Right lung (tissue), 5 donors: ENCODE results near the gene CCDC154. TPM values are rescaled to one million over a fixed set of nuclear protein-coding genes. Genes with fewer than 3 reads are reported as not detected.
"Not testable (repeated sequence)": the region's sequence is repeated elsewhere in the genome, so short reads cannot be mapped to it uniquely, and the experiment has no call there.

Experiments used
- DNase-seq, 2 donors: peaks; one replicate each; pipeline ENCODE4 v3.0.0-alpha.2; 2013
- polyA plus RNA-seq, 5 donors: library from polyadenylated mRNA; unstranded; fragments of 120-200 nt; gene quantifications; one replicate each; pipeline versions ENCODE4 v1.2.1 to v1.2.3, GENCODE V29; 2013; ENCODE audit warnings: inconsistent platforms in 1 of 5, low replicate concordance in 1 of 5; ENCODE audit not compliant: insufficient read length in 5 of 5, insufficient read depth in 1 of 5

CCDC154 gene
- polyA plus RNA-seq, 5 donors: 4.0 to 10.0 (median 9.4) TPM

DNA sequence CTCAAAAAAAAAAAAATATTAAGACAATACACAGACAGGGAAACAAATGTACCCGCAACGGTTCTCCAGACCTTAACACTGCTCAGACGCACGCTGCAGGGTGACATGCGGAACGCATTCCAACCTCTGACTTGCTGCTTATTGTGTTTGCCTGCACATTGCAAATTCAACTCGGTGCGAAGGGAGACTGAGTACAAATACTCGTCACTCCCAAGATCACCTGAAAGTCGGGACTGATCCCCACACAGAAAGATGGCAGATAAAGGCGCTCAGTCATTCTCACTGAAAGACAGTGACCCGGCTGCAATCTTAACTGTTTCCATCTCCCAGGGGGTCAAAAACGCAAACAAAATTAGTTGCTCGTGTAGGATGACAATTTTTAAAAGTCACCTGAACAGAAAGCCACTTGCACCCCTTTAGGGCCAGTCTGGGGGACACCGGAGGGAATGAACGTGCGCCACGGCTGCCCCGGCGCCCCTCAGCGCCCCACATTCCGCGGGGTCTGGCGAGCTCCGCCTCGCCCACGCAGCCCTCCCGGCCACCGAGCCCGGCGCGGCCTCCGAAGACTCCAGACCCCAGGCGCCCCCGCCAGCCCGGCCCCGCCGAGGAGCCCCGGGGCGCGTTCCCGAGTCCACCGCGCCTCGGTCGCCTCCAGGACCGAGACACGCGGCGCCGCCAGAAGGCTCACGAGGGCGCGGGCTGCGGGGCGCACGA lies 29.9 kb upstream of the CCDC154 start:
- no peak for DNase-seq

DNA sequence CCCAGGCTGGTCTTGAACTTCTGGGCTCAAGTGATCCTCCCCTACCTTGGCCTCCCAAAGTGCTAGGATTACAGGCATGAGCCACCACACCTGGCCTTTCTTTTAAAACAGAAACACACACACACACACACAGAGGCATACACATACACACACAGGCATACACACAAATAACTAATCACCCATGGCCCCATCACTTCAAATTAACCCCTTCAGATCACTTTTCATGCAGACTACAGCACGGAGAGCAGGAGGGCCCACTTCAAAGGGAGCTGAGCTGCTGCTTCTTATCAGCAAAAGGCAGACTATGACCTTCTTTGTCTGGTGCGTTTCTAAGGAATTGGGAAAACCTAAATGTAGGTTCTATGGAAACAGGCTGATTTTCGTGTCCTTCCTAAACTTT lies 28.6 kb upstream of the CCDC154 start:
- no peak for DNase-seq

DNA sequence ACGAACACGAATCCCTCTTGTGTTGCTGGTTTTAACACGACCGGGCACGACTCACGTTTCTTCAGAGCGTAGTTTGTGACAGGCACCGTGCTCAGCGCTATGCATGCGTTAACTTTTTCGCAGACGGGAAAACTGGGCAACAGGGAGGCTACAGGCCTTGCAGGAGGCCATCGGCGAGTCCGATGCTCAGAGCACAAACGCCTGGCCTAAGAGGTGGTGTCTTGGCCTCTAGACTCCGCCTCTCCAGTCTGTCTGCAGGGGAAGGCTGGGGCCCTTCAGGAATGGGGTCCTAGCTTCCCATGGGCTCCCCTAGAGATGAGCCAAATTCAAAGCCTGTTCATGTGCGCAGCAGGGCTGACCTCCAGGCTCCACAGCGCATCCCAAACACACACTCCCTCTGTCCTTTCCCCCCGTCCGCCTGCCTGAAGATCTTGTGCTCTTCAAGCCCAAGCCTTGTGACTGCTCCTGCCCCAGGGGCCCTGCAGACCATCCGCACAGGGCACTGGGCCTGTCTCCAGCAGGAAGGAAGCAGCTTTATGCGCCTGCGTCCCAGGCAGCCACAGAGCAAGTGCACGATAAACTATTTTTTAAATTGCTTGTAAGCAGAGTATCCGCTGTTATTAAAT lies 27.3 kb upstream of the CCDC154 start:
- no peak for DNase-seq

DNA sequence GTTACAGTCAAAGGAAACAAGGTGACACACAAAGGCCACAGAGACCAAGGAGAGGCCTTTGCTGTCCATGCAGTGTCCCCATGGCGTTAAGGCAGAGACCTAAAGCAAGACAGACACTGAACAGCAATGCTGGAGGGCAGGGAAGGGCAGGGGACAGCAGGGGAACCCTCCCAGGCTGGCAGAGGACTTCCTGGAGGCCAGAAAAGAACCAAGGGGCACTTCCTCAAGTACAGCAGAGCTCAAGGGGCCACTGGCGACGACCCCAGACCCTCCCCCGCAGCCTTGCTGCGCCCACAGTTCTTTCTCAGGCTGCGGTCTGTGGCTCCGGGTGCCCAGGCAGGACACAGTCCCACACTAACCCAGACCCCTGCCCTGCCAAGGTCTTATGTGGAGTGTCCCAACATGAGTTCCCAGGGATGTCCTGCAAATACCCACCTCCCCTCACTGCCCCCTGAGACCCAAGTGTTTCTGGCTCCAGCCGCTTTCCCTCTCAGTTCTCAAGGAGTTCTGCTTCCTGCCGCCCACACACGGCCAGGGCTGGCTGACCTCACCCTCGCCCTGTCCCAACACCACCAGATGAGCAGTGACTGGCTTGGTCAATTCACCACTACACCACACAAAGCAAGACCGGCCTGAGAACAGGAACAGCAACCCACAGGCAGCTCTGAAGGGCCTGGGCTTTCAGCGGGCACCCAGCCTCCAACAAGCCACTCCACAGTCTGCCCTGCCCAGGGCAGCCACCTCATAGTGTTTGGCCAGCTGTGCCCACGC lies 26.3 kb upstream of the CCDC154 start:
- no peak for DNase-seq

DNA sequence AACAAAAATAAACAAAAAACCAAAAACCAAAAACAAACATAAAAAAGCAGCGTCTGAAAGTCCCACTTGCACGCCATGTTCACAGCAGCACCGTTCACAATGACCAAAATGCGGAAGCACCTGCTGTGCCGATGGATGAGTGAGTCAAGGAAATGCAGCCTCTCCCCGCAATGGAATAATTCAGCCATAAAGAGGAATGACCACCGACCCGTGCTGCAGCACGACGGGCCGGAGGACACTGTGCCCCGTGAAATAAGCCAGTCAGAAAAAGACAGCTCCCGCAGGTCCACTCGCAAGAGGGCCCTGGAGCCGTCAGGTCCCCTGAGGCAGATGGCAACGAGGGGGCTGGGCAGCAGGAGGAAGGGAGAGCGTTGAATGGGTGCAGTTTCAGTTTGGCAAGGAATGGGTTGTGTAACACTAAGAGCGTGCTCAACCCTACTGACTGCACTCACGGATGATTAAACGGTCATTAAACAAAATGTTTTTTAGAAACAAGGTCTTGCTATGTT lies 25.4 kb upstream of the CCDC154 start:
- DNase-seq: no peak

DNA sequence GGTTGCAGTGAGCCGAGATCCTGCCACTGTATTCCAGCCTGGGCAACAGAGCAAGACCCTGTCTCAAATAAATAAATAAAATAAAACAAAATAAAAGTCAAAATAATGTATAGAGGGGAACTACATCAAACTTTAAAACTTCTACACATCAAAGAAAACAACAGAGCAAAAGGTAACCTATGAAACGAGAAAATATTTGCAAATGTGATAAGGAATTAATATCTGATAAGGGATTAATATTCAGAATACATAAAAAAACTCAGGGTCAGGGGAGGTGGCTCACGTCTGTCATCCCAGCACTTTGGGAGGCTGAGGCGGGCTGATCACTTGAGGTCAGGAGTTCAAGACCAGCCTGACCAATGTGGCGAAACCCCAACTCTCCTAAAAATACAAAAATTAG lies 24.8 kb upstream of the CCDC154 start:
- not testable (repeated sequence) for DNase-seq

DNA sequence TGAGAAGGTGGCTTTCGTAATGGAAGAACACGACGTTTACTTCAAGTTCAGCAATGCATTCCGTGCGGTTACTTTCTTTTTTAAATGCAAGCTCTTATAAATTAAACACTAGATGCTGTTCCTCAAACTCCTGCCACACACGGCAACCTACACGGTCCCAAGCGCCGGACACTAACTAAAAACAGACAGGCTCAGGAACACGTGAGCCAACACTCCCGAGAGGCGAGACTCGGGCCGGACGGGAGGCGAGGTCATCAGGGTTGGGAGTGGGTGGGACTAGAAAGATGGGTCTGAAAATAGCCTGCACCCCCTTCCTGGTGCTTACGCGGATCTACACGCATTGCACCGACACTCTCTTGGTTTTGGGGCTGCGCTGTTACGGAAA lies 24.1 kb upstream of the CCDC154 start:
- no peak for DNase-seq

DNA sequence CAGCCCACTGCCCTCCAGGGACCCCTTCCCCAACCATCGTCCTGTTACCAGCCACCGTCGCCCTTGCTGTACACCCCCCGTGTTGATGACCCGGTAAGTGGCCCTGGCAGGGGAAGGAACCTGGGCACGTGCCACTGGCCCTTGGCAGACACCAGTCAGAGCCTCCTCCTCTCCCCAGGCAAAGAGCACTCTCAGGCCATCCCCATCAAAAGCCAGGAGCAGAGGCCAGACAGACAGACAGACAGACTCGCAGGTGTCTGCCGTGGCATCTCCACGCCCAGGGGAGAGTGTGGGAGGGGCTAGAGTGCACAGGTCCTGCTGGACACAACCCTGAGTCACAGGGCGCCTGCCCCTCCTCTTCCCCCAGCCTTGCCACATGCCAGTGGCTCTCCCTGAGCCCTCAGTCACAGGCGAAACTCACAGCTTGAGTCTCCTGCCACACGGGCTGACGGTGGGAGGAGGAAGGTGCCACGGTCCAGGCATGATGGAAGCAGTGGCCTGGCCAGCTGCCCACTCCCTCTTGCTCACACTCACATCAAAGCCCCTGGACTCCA lies 22.7 kb upstream of the CCDC154 start:
- no peak for DNase-seq

DNA sequence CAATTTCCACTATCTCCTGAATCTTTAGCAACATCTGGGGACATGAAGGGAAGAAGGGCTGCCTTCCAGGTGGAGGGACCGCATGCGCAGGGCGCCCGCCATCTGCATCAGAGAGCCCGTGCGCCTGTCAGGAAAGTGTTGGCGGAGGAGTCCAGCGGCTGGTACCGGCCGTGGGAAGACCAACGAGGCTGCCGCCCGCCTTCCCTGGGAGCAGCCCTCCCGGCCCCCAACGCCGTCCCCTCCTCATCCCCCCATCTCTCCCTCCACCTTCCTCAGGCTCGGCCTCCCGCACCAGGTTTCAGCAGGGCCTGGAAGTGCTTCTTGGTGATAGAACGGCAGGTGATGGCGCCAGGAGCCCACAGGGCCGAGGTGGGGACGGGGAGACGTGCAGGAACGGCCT lies 21.7 kb upstream of the CCDC154 start:
- DNase-seq: no peak

DNA sequence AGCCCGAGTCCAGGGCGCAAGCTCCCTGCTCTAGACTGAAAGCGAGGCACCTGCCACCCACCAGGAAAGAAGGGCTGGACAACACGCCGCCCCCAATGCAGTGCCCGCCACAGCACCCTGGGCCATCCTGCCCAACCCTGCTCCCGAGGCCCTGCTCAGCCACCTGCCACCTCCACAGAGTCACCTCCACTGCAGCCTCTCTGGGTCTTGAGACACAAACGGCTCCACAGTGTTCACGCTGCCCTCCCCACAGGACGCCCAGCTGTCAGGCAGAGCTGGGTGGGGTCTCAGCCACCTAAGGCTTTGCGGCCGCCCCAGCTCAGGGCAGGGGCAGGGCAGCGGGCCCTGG lies 21.2 kb upstream of the CCDC154 start:
- DNase-seq: no peak

DNA sequence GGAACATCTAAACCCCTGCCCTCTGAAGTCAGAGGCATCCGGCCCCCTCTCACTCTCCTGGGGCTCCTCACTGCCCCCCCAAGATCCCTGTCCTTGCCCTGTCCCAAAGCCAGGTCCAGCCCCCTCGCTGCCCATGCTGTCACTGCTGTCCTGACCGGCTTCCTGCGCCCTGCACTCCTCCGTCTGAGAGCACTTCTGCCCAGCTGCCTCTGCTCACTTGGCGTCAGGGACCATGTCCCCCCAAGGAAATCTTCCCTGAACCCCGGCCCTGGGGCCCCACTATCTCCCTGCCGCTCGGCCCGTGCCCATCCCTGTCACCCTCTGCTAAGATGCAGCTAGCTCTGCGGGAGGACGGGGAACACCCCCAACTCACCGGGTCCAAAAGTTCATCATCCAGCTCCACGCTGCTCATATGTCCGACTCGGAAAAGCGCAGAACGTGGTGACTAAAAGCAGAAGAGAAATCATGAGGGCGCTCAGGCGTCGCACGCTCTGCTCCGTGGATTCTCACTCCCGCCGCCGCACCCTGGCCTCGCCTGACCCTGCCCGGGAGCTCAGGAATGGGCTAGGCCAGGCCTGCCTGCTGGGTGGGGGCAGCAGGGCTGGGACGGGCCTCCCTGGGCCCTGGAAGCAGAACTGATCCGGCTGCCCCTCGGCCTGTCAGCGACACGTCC lies 20.7 kb upstream of the CCDC154 start:
- DNase-seq: no peak

DNA sequence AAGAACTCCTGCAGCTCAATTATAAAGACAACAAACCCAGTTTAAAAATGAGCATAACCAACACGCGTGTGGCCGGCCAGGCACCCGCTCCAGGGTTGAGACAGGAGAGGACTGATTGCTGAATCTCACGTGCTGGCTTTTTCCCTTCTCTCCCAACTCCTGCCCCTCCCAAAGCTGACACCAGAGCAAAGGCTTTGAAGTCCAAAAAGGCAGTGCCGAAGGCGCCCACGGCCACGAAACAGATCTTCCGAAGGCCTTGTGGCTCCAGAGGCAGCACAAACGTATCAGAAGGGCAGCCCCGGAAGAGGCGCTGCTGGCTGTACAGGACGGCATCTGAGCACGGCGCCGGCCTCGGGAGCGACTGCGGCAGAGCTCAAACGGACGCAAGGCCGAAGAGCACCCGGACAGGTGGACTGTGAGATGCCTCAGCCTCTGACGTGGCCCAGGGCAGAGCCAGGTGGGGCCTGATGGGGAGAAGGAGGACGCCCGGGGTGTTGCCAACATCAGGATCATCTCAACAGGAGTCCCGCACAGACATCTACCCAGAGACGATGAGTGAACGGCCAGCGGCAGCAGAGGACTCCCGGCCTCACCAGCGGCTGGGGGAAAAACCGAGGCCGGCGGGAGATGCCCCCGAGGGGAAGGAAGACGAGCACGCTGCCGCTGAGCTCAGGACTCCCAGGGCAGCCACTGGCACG lies 20.0 kb upstream of the CCDC154 start:
- no peak for DNase-seq

DNA sequence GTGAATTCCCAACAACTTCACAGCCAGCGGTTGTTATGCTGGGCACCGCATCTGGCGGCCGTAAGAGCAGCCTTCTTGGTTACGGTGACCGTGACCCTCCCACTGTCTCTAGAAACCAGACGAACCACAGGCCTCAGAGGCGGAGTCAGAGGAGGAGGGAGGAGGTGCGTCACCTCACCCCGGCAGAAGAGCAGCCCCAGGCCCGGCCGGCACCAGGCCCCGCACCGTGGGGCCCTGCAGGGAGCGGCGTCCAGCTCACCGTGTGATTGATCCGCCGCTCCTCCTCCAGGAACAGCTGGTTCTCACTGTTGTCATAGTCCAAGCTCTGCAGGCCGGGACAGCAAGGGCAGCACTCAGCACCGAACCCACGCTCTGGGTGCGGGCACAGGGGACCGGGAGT lies 16.8 kb upstream of the CCDC154 start:
- no peak for DNase-seq

DNA sequence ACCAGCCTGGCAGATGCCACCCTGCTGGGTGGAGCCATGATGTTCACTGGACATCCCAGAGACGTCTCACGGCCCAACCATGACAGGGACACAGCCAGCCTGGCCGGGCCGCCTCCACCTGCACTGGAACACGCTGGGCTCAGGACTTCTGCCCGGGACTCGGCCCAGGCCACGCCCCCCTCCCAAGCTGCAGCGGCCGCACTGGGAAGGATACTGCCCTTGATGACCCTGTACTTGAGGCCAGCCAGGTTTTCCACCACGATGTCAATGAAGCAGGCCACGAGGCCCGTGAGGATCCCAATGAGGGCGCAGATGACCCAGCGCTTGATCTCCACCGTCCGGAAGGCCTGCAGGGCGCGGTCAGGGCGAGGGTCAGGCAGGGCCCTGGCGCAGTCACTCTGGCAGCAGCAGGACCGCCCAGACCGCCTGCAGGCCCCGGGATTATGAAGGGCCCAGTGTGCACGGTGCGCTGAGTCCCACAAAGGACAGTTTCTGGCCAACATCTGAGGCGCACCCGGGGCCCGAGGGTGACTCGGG lies 16.3 kb upstream of the CCDC154 start:
- DNase-seq: no peak

DNA sequence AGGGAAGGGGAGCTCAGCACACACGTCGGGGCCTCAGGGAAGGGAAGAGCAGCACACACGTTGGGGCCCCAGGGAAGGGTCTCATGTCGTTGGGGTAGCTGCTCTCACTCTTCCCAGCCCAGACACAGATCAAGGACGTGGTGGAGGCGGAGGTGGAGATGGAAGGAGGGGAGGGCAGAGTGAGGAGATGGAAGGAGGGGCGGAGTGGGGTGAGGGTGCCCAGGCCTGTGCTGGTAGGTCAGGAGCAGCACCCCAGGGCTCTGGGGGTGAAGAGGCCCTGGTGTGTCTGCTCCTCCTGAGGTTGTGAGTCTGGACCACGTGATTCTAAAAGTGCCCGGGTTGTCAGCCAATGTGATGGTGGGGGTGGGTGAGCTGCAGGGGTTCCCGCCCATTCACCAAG lies 15.6 kb upstream of the CCDC154 start:
- no peak for DNase-seq

DNA sequence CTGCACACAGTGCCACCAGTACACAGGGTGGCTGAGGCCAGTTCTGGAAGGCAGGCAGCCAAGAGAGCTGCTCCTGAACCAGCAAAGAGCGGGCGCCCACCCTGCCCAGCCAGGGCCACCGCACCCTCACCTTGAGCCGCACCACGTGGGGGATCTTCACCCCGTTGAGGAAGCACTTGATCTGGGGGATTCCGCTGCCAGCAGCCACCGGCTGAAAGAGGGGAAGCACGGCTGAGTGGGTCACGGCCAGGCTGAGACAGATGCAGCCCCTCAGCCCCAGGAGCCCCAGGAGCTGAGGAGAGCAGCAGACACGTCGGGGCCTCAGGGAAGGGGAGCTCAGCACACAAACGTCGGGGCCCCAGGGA lies 14.6 kb upstream of the CCDC154 start:
- no peak for DNase-seq

DNA sequence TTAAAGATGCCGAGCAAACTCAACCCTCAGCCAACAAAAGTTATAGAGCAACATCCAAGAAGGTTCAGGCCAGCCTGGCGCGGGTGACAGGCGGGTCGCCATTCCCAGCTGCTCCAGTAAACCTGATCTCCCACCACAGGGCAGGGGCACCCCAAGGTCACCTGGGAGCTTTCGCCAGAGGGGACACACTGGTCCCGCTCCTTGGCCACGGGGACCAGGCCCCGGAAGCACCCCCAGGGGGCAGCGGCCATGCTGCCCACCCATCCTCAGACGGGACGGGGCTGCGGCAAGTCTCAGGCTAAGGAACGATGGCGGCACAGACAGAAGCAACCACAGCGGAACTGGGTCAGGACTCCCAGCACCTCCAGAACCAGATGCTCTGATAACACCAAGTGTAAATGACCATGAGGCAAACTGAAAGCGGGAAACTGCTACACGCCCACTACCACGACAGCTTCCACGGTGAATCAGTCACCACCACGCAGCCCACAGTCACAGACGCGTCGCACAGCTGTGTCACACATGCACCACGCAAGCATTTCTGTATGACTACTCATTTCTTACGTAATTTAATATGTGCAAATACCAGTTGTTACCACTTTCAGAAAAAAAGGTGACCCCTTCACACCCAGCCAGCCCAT lies 14.1 kb upstream of the CCDC154 start:
- DNase-seq: no peak

DNA sequence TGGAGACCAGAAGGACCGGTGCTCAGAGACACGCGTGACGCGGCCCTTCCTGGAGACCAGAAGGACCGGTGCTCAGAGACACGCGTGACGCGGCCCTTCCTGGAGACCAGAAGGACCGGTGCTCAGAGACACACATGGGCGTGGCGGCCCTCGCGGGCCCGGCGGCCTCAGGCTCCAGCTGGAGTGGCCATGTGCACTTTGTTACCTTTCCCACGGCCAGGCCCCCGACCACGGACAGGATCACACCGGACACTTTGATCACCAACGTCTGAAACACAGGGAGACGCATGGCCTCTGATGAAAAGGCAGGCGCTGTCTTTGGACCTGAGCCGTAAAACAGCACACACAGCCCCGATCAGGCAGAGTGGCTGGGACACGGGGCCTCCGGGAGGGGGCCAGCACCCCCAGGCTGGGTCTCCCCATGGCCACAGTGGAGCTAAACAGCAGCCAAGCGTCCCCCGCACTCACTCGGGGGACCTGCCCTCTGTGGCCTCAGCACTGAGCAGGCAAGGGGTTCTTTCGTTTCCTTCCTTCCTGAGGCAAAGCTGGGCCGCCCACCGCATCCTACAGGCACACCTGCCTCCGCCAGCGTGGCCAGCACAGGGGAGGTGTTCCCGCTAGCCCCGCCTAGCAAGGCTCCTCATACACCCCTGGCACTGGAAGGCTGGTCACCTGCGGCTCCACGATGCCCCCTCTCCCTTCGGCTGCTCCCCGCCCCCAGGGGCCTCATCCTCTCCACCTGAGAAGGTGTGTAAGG lies 13.3 kb upstream of the CCDC154 start:
- no peak for DNase-seq

DNA sequence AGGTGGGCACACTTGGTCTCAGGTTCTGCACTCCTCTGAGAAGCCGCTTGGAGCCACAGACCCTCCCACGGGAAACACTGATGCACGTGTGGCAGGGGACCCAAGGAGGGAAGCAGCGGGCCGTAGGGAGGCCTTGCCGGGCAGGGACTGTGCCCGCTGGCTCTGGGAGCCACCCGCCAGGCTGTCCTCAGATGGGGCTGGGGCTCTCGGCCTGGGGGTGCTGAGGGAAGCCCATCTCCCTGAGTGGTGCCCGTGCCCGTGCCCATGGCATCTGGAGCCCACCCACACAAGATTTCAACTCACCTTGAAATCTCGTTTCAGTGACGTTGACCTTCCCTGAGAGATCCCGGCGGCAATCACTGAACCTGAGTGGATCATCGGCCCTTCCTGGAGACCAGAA lies 12.6 kb upstream of the CCDC154 start:
- no peak for DNase-seq
